K562 (cell line): ENCODE measurements around the gene DLG4. TPM values are rescaled to one million over a fixed set of nuclear protein-coding genes. Genes with fewer than 3 reads are reported as not detected.
A peak's percentile ranks its signal among the peaks of the same experiment; 100 is the strongest.

Source experiments
- ATAC-seq: fragments of 200-7000 bp; cut with Tn5 transposase; 3 replicates; pipeline ENCODE4 v1.9.1; 2020; ENCODE audit warnings: moderate library complexity
- BruUV-seq: library from RNA; stranded (reverse); fragments of 400-500 nt; replicated peaks from 2 replicates; lab custom pipeline; 2021; lab: Mats Ljungman, UMichigan
- CTCF ChIA-PET: fragments of 300-600 bp; formaldehyde crosslinking; extraction: SDS; loops from one replicate; lab custom pipeline; 2021; ENCODE audit warnings: low intra/inter-chr PET ratio; lab: Yijun Ruan, JAX
- POLR2A ChIA-PET: fragments of 300-600, 350-650 bp; sonication (Branson Sonifier 250); formaldehyde crosslinking; extraction: SDS; loops from one replicate; lab custom pipeline; 2021; ENCODE audit warnings: antibody characterized with exemption, inconsistent platforms; lab: Yijun Ruan, JAX
- DNase-seq, 4 experiments: peaks; one replicate each; pipeline versions ENCODE4 v3.0.0 to v3.0.0-alpha.2; 2011 to 2018; ENCODE audit warnings: low spot score in 3 of 4, mixed read lengths in 3 of 4; ENCODE audit errors: extremely low read depth in 1 of 4
- FAIRE-seq: peaks from 2 replicates; lab custom pipeline; 2011; peaks lifted over from hg19 to GRCh38; lab: Jason Lieb, UNC
- H2AFZ ChIP-seq: 2 replicates; pipeline ENCODE4 v1.6.0; 2011; ENCODE audit warnings: low read depth, low read length, control low read depth, inconsistent platforms
- H3K27ac ChIP-seq: fragments of 200-600 bp; 3 replicates; pipeline ENCODE4 v1.8.0; 2011; ENCODE audit warnings: low read depth, mild to moderate bottlenecking, control low read depth, inconsistent platforms, low read length, moderate library complexity, mixed read lengths; ENCODE audit errors: extremely low read depth
- H3K27me3 ChIP-seq, 2 experiments: fragments of 300-600 bp in 1 of 2; 2 replicates in 1 of 2; 3 replicates in 1 of 2; pipeline versions ENCODE4 v1.6.0 to v1.8.0; 2011; ENCODE audit warnings: inconsistent platforms in 2 of 2, low read length in 2 of 2, mild to moderate bottlenecking in 1 of 2, mixed read lengths in 1 of 2, moderate library complexity in 1 of 2; ENCODE audit not compliant: control insufficient read depth in 2 of 2, insufficient read depth in 2 of 2
- H3K36me3 ChIP-seq: fragments of 300-600 bp; 3 replicates; pipeline ENCODE4 v1.8.0; 2011; ENCODE audit warnings: mild to moderate bottlenecking, low read length, inconsistent platforms; ENCODE audit not compliant: control insufficient read depth, insufficient read depth
- H3K4me1 ChIP-seq, 2 experiments: fragments of 200-600 bp in 1 of 2; replicated peaks in 1 of 2; 2 replicates in 1 of 2; 3 replicates in 1 of 2; pipeline versions ENCODE4 v1.5.1 to v1.8.0; 2011; ENCODE audit warnings: inconsistent platforms in 2 of 2, low read length in 2 of 2, mild to moderate bottlenecking in 1 of 2, mixed read lengths in 1 of 2, moderate library complexity in 1 of 2; ENCODE audit not compliant: control insufficient read depth in 2 of 2, insufficient read depth in 2 of 2
- H3K4me2 ChIP-seq: 2 replicates; pipeline ENCODE4 v1.6.1; 2011; ENCODE audit warnings: low read length, control low read depth, inconsistent platforms, mixed read lengths; ENCODE audit not compliant: insufficient read depth
- H3K4me3 ChIP-seq: fragments of 200-600 bp; sonication (generic), shearing (Covaris generic); 2 replicates; pipeline ENCODE4 v1.5.1; 2016; ENCODE audit warnings: control low read depth, inconsistent platforms
- H3K79me2 ChIP-seq: fragments of 200-600 bp; 3 replicates; pipeline ENCODE4 v1.8.0; 2011; ENCODE audit warnings: low read length, inconsistent platforms; ENCODE audit not compliant: control insufficient read depth, insufficient read depth
- H3K9ac ChIP-seq, 2 experiments: 2 replicates each; pipeline versions ENCODE4 v1.6.0 to v1.6.1; 2011; ENCODE audit warnings: low read depth in 2 of 2, low read length in 2 of 2, control low read depth in 1 of 2, inconsistent platforms in 1 of 2, mild to moderate bottlenecking in 1 of 2, mixed read lengths in 1 of 2; ENCODE audit not compliant: insufficient read depth in 1 of 2
- H3K9me1 ChIP-seq: one replicate; pipeline ENCODE4 v1.6.0; 2011; ENCODE audit warnings: inconsistent platforms, mild to moderate bottlenecking, low read length, moderate library complexity; ENCODE audit not compliant: control insufficient read depth, insufficient read depth
- H3K9me3 ChIP-seq: replicated peaks from 2 replicates; pipeline ENCODE4 v1.5.1; 2011; ENCODE audit warnings: low read depth, low read length, inconsistent platforms; ENCODE audit not compliant: control insufficient read depth, insufficient read depth
- H4K20me1 ChIP-seq: replicated peaks from 2 replicates; pipeline ENCODE4 v1.6.1; 2011; ENCODE audit warnings: low read length, inconsistent platforms, mixed read lengths; ENCODE audit not compliant: control insufficient read depth, insufficient read depth
- GTF2B ChIP-seq: IDR thresholded peaks from 2 replicates; pipeline ENCODE4 v1.6.1; 2011; ENCODE audit not compliant: insufficient read length; ENCODE audit errors: extremely low read depth
- HDAC2 ChIP-seq: fragments of 450-650 bp; IDR thresholded peaks from 2 replicates; pipeline ENCODE4 v1.6.1; 2016; ENCODE audit warnings: mild to moderate bottlenecking
- POLR2A ChIP-seq: fragments of 450-650 bp; conservative IDR thresholded peaks from 2 replicates; pipeline ENCODE4 v1.6.1; 2016
- POLR2AphosphoS2 ChIP-seq: IDR thresholded peaks from 2 replicates; pipeline ENCODE4 v1.6.1; 2012; ENCODE audit warnings: low read length, improper control_type of control experiment
- POLR2G ChIP-seq: fragments of 200-400 bp; formaldehyde crosslinking; IDR thresholded peaks from 2 replicates; pipeline ENCODE4 v1.6.1; 2017; ENCODE audit warnings: low read depth, mild to moderate bottlenecking, antibody characterized with exemption, low read length, moderate library complexity
- PPARD ChIP-seq: fragments of 250-450 bp; sonication (Bioruptor Pico); IDR thresholded peaks from 2 replicates; pipeline ENCODE4 v1.8.0; 2022; ENCODE audit warnings: inconsistent platforms, mild to moderate bottlenecking, moderate library complexity
- RBFOX2 ChIP-seq: fragments of 200-400 bp; formaldehyde crosslinking; IDR thresholded peaks from 2 replicates; pipeline ENCODE4 v1.6.1; 2017; ENCODE audit warnings: low read depth, mild to moderate bottlenecking, low read length, moderate library complexity
- SUPT5H ChIP-seq: fragments of 450-650 bp; IDR thresholded peaks from 2 replicates; pipeline ENCODE4 v1.6.1; 2016
- WGBS: fragments of 100-300 bp; shearing (Covaris generic); methylation state at CpG from one replicate; pipeline ENCODE4 v1.1.6; 2016; ENCODE audit warnings: low coverage, mixed read lengths; ENCODE audit not compliant: insufficient coverage; ENCODE audit errors: missing lambda C conversion rate; 5-methylcytosine and 5-hydroxymethylcytosine counted together
- in situ Hi-C: fragments of 300-500 bp; cut with MboI; formaldehyde crosslinking; loops from 4 replicates; pipeline ENCODE4 v1.15.0; 2018; ENCODE audit warnings: inconsistent platforms, mixed read lengths
- intact Hi-C: fragments of 100-400 bp; cut with micrococcal nuclease; formaldehyde crosslinking; loops from 2 replicates; pipeline ENCODE4 v1.14.2; 2022
- polyA plus RNA-seq, 8 experiments: library from polyadenylated mRNA; depleted of rRNA in 4 of 8; stranded (reverse) in 5 of 8; unstranded in 3 of 8; fragments of >200 nt; fragmentation: Nextera tagmentation in 2 of 8; fragmentation: Illumina TruSeq in 1 of 8; extraction: Ambion mirVana in 2 of 8; extraction: Trizol in 1 of 8; gene quantifications; 2 replicates each; pipeline versions ENCODE4 v1.2.1 to v1.2.3, GENCODE V29; 2011 to 2014; ENCODE audit warnings: inconsistent platforms in 1 of 8, missing spikeins in 1 of 8
- total RNA-seq, 7 experiments: library from RNA; depleted of rRNA in 6 of 7; stranded (reverse); fragments of >200 nt in 6 of 7; fragmentation: Illumina TruSeq in 2 of 7; extraction: Trizol in 2 of 7; gene quantifications; 2 replicates each; pipeline versions ENCODE4 v1.2.1 to v1.2.3, GENCODE V29; 2011 to 2021; ENCODE audit warnings: low replicate concordance in 1 of 7

Gene DLG4
- total and polyA plus RNA-seq, 9 of the 15 experiments (the other 6 are each of a cell fraction or from before 2014, with no cell fraction given) = 0.03 to 12.0 (median 4.1) TPM

DNA sequence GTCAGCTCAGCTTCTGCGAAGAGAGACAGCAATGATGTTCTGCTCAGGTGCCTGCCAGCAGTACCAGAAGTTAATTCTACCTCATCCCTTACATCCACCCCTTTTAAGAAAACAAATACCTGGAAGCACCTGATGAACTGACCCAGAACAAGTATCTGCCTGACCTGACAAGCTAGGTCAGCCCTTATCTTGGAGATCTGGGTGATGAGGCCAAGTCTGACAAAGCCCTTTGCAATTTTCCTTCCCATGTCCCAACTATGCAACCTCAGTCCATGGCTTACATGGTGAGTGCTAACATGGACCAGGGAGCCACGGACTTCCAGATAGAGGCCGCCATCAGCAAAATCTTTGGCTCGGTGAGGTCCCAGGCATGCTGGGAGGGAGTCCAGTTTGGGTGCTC, 3.7 kb upstream of the DLG4 start:
- H3K4me3 ChIP-seq = no peak overlapping the region
- no TSS peak for BruUV-seq
- peaks cover 17 to 48% of the 10 kb centered on the region in 2 experiments for H3K4me1 ChIP-seq
- no peak overlapping the region for H3K27ac ChIP-seq
- no peaks in the 10 kb centered on the region for H3K9me3 ChIP-seq
- H4K20me1 ChIP-seq = peaks cover 6% of the 10 kb centered on the region
- peaks cover 79% of the 10 kb centered on the region; the same call in 2 of the 3 replicates for H3K36me3 ChIP-seq
- 74% methylated on average over 4 of the region's 4 CpGs for WGBS
- POLR2A ChIA-PET = interaction anchor here (7.7 kb wide), 1 partner anchor 12 kb away, joined by 73 read pairs; the partner anchor contains the start of gene DVL2
- H3K4me2 ChIP-seq = no peak overlapping the region
- no peak overlapping the region for H2AFZ ChIP-seq
- H3K9me1 ChIP-seq = peaks cover 6% of the 10 kb centered on the region
- CTCF ChIA-PET = no interaction called here
- intact Hi-C loops (no loop called here), in situ Hi-C loops (no loop called here)
- H3K27me3 ChIP-seq = no peaks in the 10 kb centered on the region
- DNase-seq = no peak
- TF ChIP-seq PPARD (CRISPR knock-in tag) = no peak
- TF ChIP-seq, all 486 proteins: peak for 0
- ATAC-seq (no peak), FAIRE-seq (no peak)
- Histone ChIP-seq H3K9ac (peak overlapping the region in 1 of 2 experiments; percentile 7; a peak in 1 of 4 replicates), H3K79me2 (peaks cover 24% of the 10 kb centered on the region)

- in situ Hi-C loops = no loop called here
- 85% methylated on average over 7 of the region's 7 CpGs for WGBS
- Histone ChIP-seq H3K27ac (no peak overlapping the region), H3K9me3 (no peaks in the 10 kb centered on the region), H3K27me3 (no peaks in the 10 kb centered on the region), H3K9ac (peak overlapping the region in 1 of 2 experiments; percentile 7; a peak in 1 of 4 replicates), H3K4me1 (peaks cover 22 to 52% of the 10 kb centered on the region in 2 experiments), H3K9me1 (peaks cover 6% of the 10 kb centered on the region), H4K20me1 (peaks cover 6% of the 10 kb centered on the region), H2AFZ (no peak overlapping the region), H3K4me3 (no peak overlapping the region), H3K36me3 (peaks cover 74% of the 10 kb centered on the region; the same call in 2 of the 3 replicates), H3K79me2 (peaks cover 24% of the 10 kb centered on the region), H3K4me2 (no peak overlapping the region)
- intact Hi-C loops = no loop called here
- ATAC-seq (no peak), FAIRE-seq (no peak), DNase-seq (no peak)
- no TSS peak for BruUV-seq
- TF ChIP-seq POLR2G (0 out of 2 replicates have a peak, but pooled peaks have one; percentile 11), POLR2A (peak; percentile 66), POLR2AphosphoS2 (peak; percentile 54; the same call in 1 of the 2 replicates), RBFOX2 (0 out of 2 replicates have a peak, but pooled peaks have one; percentile 13), SUPT5H (0 out of 2 replicates have a peak, but pooled peaks have one; percentile 48), HDAC2 (no peak), GTF2B (no peak)
- ChIA-PET CTCF (no interaction called here), POLR2A (interaction anchor here (7.7 kb wide), 1 partner anchor 12 kb away, joined by 73 read pairs; the partner anchor contains the start of gene DVL2)
These were observed 3.3 kb upstream of the DLG4 start for GRCh38 chr17:7222972-7223292.
